ENCODE measurements around the gene MUC5AC.

The MUC5AC gene

DNA sequence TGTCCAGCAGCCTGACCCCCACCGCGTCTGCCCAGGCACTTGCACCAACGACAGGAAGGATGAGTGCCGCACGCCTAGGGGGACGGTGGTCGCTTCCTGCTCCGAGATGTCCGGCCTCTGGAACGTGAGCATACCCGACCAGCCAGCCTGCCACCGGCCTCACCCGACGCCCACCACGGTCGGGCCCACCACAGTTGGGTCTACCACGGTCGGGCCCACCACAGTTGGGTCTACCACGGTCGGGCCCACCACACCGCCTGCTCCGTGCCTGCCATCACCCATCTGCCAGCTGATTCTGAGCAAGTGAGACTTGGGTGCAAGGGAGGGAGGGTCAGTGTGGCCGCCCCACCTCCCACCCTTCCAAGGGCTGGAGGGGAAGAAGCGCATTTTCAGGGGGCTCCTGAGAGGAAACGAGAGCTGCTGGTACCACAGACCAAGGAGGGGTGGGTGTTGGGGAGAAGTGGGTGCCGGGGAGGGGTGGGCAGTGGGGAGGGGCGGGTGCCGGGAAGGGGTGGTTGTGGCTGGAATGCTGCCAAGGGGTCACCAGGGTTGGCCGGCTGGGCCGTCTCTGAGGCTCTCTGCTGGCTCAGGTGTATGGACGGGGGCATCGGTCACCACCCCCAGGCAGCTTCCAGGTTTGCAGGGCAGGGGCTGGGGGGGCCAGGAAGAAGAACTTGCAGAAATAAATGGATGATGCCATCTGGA, 37.4 kb downstream of the MUC5AC start:
- Histone ChIP-seq H3K4me3 (ENCODE audit: low read depth in 1 of 2, low read length in 2 of 2) (no peak overlapping the region), H3K79me2 (ENCODE audit: insufficient read depth, low read length) (no peaks in the 10 kb centered on the region), H4K20me1 (ENCODE audit: insufficient read depth, low read length) (no peaks in the 10 kb centered on the region; the same call in 1 of the 2 replicates), H3K9ac (ENCODE audit: low read depth, low read length) (no peak overlapping the region), H3K36me3 (ENCODE audit: insufficient read depth, low read length) (no peaks in the 10 kb centered on the region), H3K4me2 (ENCODE audit: insufficient read depth, low read length) (no peak overlapping the region), H3K9me3 (ENCODE audit: insufficient read depth, low read length, severe bottlenecking) (no peaks in the 10 kb centered on the region), H2AFZ (ENCODE audit: low read depth, low read length) (no peak overlapping the region), H3K27ac (ENCODE audit: low read length) (no peak overlapping the region), H3K4me1 (ENCODE audit: insufficient read depth, low read length) (no peaks in the 10 kb centered on the region), H3K27me3 (ENCODE audit: insufficient read depth, low read length, poor library complexity) (no peaks in the 10 kb centered on the region)
- TF ChIP-seq, protein P1, sequence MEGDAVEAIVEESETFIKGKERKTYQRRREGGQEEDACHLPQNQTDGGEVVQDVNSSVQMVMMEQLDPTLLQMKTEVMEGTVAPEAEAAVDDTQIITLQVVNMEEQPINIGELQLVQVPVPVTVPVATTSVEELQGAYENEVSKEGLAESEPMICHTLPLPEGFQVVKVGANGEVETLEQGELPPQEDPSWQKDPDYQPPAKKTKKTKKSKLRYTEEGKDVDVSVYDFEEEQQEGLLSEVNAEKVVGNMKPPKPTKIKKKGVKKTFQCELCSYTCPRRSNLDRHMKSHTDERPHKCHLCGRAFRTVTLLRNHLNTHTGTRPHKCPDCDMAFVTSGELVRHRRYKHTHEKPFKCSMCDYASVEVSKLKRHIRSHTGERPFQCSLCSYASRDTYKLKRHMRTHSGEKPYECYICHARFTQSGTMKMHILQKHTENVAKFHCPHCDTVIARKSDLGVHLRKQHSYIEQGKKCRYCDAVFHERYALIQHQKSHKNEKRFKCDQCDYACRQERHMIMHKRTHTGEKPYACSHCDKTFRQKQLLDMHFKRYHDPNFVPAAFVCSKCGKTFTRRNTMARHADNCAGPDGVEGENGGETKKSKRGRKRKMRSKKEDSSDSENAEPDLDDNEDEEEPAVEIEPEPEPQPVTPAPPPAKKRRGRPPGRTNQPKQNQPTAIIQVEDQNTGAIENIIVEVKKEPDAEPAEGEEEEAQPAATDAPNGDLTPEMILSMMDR (IDR thresholded peaks at IDR 0.05; ENCODE audit: borderline replicate concordance, extremely low read depth, low read length, poor library complexity, severe bottlenecking) = no peak
- no peak for TF ChIP-seq EZH2 (IDR thresholded peaks at IDR 0.05; ENCODE audit: borderline replicate concordance, low read depth, low read length, severe bottlenecking)
- ATAC-seq (ENCODE audit: insufficient read depth, low read depth) (no peak), DNase-seq (no peak)

DNA sequence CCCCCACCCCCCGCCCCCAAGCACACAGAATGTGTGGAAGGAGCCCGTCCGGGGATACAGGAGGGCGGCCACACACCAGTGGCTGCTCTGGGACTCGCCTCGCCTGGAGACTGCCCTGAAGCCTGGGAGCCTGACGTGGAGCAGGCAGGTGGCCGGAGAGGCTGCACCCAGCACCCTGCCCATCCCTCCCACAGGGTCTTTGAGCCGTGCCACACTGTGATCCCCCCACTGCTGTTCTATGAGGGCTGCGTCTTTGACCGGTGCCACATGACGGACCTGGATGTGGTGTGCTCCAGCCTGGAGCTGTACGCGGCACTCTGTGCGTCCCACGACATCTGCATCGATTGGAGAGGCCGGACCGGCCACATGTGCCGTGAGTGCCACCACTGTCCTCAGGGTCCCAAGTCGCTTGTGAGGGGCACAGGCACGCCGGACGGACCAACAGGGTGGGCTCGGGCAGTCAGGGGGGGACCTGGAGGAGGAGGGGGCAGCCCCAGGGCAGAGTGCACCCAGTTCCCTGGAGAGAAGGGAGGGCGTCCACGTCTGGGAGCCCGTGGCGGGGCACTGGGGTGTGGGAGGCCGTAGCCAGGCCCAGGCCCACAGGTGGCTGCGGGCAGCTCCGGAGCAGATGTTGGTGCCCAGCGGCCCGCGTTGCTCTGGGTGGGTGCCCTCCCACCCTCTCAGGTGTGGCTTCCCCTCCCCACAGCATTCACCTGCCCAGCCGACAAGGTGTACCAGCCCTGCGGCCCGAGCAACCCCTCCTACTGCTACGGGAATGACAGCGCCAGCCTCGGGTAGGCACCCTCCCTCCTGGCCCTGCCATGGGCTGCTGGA, 38.1 kb downstream of the MUC5AC start:
- H3K9me3 ChIP-seq (ENCODE audit: insufficient read depth, low read length, severe bottlenecking) = no peaks in the 10 kb centered on the region
- H3K27ac ChIP-seq (ENCODE audit: low read length) = no peak overlapping the region
- DNase-seq (no peak), ATAC-seq (ENCODE audit: insufficient read depth, low read depth) (no peak)
- no peak for TF ChIP-seq EZH2 (IDR thresholded peaks at IDR 0.05; ENCODE audit: borderline replicate concordance, low read depth, low read length, severe bottlenecking)
- TF ChIP-seq, protein P1 (IDR thresholded peaks at IDR 0.05; ENCODE audit: borderline replicate concordance, extremely low read depth, low read length, poor library complexity, severe bottlenecking) = no peak
- H3K4me1 ChIP-seq (ENCODE audit: insufficient read depth, low read length) = no peaks in the 10 kb centered on the region
- H3K4me2 ChIP-seq (ENCODE audit: insufficient read depth, low read length) = no peak overlapping the region
- no peak overlapping the region for H2AFZ ChIP-seq (ENCODE audit: low read depth, low read length)
- no peak overlapping the region for H3K9ac ChIP-seq (ENCODE audit: low read depth, low read length)
- no peak overlapping the region for H3K4me3 ChIP-seq (ENCODE audit: low read depth in 1 of 2, low read length in 2 of 2)
- no peaks in the 10 kb centered on the region for H3K36me3 ChIP-seq (ENCODE audit: insufficient read depth, low read length)
- H3K27me3 ChIP-seq (ENCODE audit: insufficient read depth, low read length, poor library complexity) = no peaks in the 10 kb centered on the region
- no peaks in the 10 kb centered on the region; the same call in none of the 2 replicates for H4K20me1 ChIP-seq (ENCODE audit: insufficient read depth, low read length)
- no peaks in the 10 kb centered on the region for H3K79me2 ChIP-seq (ENCODE audit: insufficient read depth, low read length)

DNA sequence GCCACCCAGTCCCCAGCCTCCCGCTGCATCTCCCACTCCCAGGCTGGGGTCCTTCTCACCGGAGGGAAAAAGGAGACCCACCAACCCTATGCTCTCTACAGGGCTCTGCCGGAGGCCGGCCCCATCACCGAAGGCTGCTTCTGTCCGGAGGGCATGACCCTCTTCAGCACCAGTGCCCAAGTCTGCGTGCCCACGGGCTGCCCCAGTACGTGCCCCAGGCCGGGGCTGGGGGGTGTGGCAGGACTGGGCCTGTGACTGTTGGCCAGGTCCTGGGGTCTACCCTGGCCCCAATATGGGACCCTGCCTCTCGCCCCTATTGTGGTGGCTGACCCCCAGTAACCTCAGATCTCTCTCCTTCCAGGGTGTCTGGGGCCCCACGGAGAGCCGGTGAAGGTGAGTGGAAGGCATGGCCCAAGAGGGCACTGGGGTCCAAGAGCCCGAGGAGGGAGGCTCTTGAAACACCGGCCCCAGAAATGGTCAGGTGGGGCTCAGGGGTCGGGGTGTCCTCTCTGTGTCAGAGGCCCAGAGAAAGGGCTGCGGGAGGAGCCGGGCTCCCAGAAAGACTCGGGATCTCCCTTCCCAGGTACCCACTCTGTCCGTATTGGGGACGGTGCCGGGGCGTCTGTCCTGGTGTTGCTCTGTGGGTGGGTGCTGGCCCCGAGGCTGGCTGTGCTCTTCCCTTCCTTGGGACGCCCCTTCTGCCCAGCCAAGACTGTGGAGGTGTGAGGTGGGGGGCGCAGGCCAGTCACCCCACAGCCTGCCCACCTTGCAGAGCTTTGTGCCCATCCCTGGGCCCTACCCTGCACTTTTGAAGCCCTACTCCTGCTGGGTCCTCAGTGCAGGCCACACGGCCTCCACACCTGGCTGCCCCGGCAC, 39.0 kb downstream of the MUC5AC start:
- H3K9me3 ChIP-seq (ENCODE audit: insufficient read depth, low read length, severe bottlenecking) = no peaks in the 10 kb centered on the region
- no peaks in the 10 kb centered on the region for H3K36me3 ChIP-seq (ENCODE audit: insufficient read depth, low read length)
- H3K4me1 ChIP-seq (ENCODE audit: insufficient read depth, low read length) = no peaks in the 10 kb centered on the region
- H3K4me3 ChIP-seq (ENCODE audit: low read depth in 1 of 2, low read length in 2 of 2) = no peak overlapping the region
- no peak overlapping the region for H3K9ac ChIP-seq (ENCODE audit: low read depth, low read length)
- no peak overlapping the region for H3K27ac ChIP-seq (ENCODE audit: low read length)
- no peaks in the 10 kb centered on the region for H3K27me3 ChIP-seq (ENCODE audit: insufficient read depth, low read length, poor library complexity)
- H4K20me1 ChIP-seq (ENCODE audit: insufficient read depth, low read length) = no peaks in the 10 kb centered on the region; the same call in none of the 2 replicates
- no peaks in the 10 kb centered on the region for H3K79me2 ChIP-seq (ENCODE audit: insufficient read depth, low read length)
- TF ChIP-seq, protein P1 (IDR thresholded peaks at IDR 0.05; ENCODE audit: borderline replicate concordance, extremely low read depth, low read length, poor library complexity, severe bottlenecking) = no peak
- TF ChIP-seq EZH2 (IDR thresholded peaks at IDR 0.05; ENCODE audit: borderline replicate concordance, low read depth, low read length, severe bottlenecking) = no peak
- no peak for ATAC-seq (ENCODE audit: insufficient read depth, low read depth)
- no peak overlapping the region for H3K4me2 ChIP-seq (ENCODE audit: insufficient read depth, low read length)
- H2AFZ ChIP-seq (ENCODE audit: low read depth, low read length) = no peak overlapping the region
- no peak for DNase-seq

Data from DND-41 (cell line).